CD4-positive, alpha-beta T cell treated with Interferon alpha-2 for 1 hour (primary cell): ENCODE results near the gene TGM6.

ENCODE experiments used
- DNase-seq, 2 donors: peaks; one replicate each; pipeline ENCODE4 v3.0.0-alpha.2; 2020 to 2022

Gene TGM6

DNA sequence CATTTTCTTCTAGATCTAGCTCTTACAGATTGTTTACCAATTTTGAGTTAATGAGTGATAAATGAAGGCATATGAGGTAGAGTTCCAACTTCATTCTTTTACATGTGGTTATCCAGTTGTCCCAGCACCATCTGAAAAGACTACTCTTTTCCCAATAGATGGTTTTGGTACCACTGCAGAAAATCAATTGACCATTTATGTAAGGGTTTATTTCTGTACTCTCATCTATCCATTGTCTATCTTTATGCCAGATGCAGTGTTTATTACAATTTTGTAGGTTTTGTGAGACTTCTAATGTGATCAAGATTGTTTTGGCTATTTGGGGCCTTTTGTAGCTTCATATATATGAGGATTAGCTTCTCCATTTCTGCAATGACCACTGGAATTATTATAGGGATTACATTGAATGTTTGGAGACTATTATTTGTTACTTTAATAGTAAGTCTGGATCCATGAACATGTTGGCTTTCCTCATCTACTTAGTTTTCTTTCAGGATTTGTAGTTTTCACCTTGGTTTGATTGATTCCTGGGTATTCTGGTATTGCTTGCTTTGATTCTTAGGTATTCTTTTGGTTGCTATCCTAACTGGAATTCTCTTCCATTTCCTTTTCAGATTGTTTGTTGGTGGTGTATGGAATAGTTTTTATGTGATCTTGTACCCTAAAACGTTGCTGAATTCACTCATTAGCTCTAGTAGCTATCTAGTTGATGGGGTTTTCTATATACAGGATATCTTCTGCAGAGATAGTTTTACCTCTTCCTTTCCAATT lies 79.5 kb downstream of the TGM6 start:
- DNase-seq = no peak

DNA sequence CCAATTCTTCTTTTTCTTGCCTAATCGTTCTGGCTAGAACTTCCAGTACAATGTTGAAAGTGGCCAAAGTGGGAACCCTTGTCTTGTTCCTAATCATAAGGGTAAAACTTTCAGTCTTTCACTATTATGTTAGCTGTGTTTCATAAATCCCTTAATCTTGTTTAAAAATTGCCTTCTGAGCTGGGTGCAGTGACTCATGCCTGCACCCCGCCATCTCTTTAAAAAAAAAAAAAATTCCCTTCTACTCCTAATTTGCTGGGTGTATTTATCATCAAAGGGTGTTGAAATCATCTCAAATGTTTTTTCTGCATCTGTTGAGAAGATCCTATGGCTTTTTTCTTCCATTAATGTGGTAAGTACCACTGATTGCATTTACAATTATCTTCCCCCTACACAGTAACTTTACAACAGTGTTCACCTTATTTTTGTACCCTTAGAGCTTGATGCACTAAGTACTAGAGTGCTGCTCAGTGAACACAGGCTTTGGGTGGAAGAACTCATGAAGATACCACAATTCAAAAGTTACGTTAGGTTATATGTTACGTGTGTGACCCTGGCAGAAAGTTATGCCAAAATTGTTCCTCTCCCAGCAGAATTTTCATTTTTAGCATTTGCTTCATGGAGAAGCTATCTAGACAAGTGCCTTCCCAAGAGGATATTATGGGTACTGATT lies 80.2 kb downstream of the TGM6 start:
- no peak for DNase-seq

DNA sequence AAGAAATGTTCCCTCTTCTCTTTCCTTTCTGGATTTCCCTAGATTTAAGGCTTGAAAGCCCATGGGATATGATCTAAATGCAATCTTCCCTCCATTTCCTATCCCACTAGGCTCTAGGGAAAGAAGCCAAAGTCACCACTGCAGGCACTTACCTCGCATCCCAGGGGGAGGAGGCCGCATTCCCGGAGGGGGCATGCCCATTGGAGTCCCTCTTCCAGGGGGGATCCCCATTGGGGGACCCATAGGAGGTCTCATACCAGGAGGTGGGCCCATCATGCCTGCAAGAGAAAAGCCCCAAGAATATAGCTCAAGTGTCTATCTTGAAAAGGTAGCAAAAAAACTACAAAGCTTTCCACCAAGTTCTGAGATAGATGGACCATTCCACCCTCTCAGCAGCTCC lies 81.8 kb downstream of the TGM6 start:
- DNase-seq = no peak

DNA sequence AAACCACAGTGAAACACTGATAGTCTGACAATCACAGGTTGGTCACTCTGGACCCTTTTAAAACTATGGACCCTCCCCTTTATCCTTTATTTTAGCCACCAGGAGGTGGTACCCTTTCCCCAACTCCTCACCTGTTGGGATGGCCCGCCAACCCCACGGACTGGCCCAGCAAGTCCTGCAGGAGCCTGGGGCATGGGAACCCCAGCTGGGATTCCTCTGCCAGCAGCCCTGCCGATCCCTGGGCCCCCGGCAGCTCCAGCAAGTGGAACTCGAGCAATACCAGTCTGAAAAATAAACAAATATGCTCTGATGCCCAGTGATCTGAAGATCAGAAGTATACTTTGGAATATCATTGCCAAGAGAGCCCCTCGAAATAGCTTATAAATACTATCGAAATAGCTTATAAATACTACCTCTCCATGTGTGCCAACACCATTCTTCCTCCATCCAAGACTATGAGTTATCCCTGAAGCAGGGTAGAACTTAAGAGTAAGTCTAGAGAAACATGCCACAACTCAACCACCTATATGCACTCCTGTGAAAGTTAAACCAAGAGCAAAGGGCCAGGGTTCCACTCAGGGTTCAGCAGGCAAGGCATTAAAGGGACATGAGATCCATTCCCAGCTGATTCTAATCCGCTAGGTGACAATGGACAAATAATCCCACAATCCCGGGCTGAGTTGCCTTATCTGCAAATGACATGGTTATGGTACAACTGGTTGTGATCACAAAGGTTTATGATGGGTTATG lies 83.1 kb downstream of the TGM6 start:
- no peak for DNase-seq

DNA sequence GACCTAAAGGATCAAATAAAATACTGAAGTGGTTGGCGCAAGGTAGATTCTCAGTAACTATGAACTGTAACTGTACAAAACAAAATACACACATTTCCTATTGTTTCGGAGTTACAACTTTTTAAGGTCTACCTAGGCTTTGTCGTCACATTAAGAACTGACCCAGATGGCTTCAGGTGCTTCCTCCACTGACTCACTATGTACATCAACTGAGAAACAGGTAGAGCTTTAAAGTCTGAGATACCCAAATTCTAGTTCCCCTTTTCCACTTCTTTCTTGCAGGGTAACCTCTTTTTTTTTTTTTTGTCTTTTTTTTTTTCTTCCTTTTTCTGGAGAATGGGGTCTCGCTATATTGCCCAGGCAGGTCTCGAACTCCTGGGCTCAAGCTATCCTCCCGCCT lies 84.4 kb downstream of the TGM6 start:
- DNase-seq = no peak

DNA sequence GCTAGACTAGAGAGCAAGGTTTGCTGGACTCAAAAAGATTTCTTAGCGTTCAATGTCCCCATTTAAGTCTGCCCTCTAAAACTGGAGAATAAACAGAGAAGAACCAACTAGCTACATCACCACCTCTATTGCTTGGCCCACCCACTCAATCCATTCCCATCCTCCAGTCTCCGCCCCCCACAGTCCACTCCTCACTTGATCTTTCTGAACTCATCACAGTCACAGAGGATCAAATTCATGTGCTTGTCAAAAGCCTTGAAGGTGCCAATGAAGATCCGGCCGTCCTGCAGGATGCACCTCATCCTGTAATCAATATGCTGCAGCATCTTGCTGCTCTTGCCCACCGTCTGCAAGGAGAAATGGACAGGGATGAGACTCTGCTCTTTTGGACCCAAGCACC lies 86.7 kb downstream of the TGM6 start:
- no peak for DNase-seq

DNA sequence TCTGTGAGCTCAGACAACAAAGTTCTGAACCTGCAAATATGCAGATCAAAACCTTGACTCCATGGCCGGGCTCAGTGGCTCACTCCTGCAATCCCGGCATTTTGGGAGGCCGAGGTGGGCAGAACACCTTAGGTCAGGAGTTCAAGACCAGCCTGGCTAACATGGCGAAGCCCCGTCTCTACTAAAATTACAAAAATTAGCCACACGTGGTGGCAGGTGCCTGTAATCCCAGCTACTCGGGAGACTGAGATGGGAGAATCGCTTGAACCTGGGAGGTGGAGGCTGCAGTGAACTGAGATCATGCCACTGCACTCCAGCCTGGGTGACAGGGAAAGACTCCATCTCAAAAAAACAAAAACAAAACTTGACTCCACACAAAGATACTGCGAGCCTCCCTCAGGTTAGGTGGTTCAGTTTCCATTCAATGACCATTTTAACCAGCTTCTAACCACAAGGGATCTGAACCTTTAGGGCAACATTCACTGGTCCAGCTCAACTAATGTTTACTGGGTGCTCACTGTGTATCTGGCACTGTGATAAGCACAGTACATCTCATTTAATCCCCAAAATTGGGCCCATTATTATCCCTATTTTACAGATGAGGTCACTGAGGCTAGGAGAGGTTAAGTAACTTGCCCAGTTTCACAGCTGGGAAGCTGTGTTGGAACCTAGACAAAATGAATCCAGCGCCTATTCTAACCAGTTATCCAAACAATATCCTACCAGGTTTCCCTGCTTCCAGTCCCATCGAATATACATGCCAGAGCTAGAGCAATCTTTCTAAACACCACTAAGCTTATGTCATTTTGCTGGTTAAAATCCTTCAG lies 88.1 kb downstream of the TGM6 start:
- no peak for DNase-seq

DNA sequence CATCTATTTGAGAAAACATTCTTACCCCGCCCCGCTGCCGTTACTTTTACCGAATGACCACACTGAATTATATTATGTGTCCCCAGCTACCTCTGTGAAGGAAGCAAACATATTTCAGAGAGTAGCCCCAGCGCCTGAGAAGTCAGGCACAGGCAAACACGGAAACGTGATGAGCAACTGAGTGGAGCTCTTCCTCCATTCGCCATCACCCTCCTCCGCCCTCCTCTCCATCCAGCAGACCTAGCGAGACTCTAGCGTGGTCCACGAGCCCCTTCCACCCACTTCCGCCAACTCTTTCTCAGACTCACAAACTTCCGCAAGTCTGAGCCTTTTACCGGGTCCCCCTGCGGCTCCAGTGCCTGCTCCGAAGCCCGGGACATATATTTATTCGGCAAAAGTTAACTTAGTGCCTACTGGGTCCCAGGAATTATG lies 89.3 kb downstream of the TGM6 start:
- peak; percentile 65 to 76 for DNase-seq

DNA sequence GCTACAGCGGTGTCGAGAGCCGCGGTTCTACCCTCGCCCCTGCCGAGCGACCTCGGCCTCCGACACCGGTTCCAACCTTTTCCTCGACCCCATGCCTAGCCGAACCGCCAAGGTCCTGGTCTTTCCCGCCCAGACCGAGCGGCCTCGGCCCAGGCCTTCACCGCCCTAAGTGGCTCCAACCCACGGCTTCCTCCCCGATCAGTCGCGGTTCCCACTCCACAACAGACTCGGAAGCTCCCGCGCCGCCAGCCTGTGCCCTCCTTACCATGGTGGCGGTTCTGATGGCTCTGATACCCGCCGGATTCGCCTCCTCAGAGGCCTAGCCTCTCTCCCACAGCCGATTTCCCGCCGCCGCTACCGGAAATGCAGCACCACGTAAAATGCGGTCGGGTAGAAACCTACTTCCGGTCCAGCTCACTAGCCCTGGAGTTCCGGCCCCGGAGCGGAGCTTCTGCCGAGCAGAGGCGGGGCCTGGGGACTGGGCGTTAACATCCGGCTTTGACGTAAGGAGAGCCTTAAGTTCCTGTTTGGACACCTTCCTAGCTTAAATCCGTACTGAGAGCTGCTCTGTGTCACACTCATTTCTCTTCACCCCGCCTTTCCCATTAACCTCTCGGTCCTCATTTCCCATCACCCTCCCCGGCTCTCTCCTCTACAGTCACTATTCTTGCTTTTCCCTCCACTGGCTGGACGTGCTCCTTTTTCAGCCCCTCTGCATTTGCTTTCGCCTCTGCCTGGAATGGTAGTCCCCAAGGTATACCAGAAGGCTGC lies 89.9 kb downstream of the TGM6 start, which contains the start of gene SNRPB:
TSS of gene SNRPB (minus strand) at position 367 of the 771 bp plus-strand sequence. CDS start at position 268, 99 bp downstream.
- DNase-seq = peak; percentile 97

DNA sequence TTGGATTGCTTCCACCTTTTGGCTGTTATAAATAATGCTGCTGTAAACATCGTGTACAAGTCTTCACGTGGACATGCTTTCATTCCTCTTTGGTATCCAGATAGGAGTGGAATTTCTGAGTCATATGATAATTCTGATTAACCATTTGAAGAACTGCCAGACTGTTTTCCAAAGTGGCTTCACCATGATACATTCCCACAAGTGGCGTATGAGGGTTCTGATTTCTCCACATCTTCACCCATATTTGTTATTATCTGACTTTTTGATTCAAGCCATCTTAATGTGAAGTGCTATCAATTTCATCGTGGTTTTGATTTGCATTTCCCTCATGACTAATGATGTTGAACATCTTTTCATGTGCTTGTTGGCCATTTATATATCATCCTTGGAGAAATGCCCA lies 92.8 kb downstream of the TGM6 start:
- no peak for DNase-seq

DNA sequence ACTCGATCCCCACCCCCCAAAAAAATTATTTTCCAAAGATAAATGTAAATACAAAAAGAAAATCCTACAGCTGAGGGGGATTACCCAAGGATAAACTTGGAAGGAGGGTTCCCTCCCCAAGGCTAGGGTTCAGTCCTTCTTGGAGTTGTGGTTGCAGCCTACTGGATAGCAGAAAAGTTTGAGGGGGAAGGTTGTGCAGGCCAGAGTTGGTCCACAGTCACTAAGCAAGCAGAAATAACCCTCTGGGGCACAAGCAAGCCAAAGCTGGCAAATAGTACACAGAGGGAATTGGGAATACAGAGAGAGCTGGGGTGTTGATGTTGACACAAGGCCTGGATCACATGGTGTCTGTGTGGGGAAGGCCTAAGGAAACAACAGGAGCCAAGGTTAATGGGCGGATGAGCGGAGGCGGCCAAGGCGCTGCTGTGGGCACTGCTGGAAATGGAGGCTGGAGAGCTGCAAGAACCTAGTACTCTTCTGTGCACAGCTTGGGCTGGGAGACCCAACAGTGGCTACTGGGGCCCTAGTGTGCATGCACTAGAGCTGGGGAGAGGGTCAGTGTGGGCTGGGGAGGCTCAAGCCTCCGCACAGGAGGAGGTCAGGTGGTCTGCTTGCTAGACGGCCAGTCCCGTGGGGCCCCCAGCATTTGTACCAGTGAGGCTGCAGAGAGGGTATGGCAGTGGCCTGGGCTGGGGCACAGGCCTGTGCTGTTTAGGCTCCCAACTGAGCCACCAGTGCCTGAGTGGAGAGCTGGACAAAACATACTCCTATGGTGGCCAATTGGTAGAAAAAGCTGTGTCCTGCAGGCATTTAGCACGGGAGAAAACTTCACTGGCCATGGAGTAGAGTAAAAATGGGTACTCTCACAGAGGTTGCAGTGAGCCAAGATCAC lies 95.4 kb downstream of the TGM6 start:
- no peak for DNase-seq

DNA sequence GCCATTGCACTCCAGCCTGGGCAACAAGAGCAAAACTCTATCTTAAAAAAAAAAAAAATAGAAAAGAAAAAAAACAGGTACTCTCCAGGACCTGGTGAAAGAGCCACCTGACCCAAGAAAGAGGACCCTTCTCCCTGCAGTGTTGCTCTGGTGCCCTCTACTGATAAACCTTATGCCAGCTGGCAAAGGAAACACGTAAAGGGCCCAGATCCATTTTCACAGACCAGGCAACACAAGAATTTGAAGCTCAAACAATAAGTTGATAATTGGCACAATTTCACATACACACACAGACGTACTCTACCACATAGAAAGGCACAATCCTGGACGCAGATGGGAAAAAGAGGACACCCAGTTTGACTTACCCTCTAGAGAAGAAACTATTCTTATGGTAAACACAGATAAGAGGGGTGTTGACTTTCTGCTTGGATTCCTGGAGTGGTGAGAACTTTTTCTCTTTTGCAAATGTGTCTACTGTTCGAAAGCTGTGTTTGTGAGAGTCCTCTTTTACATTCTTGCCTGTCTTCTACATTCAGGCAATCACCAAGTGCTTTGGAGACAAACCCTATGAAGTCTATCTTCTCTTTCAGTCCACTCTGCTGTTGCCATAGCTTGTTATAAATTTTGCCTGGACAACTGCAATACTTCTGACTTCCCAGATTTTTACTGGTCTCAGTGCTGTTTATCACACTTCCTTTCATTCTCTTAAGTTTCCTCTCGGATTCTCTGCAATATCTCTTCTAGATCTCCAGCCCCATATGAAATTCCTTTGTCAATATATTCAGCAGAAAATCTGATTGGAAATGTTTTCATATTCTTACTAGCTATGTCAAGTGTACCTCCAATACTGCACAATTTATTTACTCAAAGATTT lies 96.3 kb downstream of the TGM6 start:
- no peak for DNase-seq

DNA sequence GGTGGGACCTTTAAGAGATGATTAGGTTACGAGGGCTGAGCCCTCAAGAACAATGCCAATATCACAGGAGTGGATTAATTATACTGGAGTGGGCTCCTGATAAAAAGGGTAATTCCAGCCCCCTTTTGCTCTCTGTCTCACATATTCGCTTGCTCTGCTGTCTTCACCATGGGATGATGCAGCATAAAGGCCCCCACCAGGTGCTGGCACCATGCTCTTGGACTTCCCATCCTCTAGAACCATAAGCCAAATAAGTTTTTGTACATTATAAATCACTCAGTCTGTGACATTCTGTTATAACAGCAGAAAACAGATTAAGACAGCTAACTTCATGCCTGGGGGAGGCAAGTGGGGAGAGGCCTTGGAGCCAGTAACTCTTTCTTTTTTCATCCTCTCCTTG lies 99.7 kb downstream of the TGM6 start:
- DNase-seq = no peak
